GM21529 (cell line): Measurements from ENCODE around the gene APBA2.
"Not testable (repeated sequence)": the region's sequence is repeated elsewhere in the genome, so short reads cannot be mapped to it uniquely, and the experiment has no call there.

ENCODE experiments used
- ATAC-seq: cut with Tn5 transposase; IDR thresholded peaks from one replicate; pipeline ENCODE4 v1.9.1; 2021; ENCODE audit not compliant: unreplicated experiment

The APBA2 gene

DNA sequence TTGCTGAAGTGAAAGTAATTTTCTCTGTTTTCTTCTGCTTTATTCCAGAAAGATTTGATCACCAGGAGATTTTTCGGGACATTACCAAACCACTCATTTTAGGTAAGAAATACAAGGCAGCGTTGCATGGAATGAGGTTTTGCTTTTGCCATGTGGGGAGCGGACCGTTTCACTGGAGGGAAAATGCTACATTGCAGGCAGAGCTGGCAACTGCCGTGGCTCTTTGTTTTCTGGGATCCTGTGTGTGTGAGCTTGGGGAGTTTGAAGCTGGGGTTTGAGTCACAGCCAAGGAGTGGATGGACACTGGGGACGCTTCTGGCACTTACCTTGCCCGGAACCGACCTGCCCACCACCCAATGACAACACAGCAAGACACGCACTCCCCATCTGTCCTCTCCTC is 109.9 kb downstream of the APBA2 start:
- no peak for ATAC-seq

DNA sequence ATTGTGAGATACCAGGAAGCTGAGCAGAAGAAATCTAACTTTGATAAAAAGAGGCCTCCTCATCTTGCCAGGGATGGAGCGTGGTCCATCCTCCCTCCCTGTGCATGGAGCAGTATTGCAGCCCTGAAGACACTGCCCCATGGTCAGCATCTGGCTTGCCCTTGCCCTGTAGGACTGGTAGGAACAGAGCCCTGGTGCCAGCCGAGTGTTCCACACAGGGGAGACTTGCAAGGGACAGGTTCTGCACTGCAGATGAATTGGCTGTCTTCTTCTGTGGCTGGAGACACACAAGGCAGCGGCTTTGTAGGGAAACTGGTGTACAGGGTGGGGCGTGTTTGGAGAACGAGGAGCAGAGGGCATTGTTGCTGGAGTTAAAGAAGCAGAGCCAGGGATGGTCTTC is 110.5 kb downstream of the APBA2 start:
- ATAC-seq: no peak

DNA sequence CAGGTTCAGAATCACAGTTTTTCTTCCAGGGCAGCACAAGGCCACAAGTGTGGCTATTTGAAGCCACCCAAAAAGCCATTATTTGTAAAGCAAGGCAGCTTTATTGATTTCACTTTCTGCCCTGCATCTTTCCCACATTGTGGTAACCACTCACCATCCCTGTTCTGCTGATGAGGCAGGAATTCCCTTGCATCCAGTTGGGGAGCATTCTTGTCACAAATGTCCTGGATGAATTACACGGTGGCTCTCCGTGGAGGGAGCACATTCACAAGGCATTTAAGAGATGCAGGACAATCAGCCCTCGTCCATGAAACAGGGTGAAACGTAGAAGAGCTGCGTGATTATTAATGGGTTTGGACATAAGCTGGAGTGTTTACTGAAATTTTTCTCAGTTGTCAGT is 111.2 kb downstream of the APBA2 start:
- no peak for ATAC-seq

DNA sequence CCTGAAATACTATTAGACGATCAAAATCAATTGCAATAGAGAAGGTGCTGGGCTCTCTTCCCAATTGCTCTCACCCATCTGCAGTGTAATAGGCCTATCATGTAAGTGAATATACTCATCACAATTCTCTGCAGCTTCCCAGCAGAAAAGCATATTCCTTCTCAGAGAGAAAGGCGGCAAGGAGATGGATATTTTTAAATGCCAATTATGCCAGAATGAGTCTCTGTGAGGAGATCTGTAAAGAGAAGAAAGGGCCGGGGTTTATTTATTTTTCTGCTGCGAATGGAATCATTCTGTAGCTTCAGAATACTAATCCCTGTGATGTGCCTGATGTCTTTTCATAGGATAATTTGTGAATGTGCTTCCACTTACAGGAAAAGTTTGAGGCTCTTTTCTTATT is 112.0 kb downstream of the APBA2 start:
- no peak for ATAC-seq

DNA sequence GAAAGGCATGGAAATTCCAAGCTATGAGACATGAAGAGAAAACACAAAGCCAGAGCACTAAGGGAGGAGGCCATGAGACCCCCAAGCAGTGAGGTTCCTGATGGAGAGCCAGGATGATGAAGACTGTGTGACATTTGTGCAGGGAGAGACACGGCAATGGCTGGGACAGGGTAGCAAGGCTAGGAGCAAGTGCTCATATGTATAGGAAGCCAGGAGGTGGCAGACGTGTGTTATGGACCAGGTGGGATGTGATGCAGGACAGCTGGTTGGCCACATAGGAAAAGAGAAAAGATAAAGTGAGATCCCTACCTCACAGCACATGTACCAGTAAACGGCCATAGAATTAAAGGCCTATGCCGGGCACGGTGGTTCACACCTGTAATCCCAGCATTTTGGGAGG is 112.7 kb downstream of the APBA2 start:
- ATAC-seq: no peak

DNA sequence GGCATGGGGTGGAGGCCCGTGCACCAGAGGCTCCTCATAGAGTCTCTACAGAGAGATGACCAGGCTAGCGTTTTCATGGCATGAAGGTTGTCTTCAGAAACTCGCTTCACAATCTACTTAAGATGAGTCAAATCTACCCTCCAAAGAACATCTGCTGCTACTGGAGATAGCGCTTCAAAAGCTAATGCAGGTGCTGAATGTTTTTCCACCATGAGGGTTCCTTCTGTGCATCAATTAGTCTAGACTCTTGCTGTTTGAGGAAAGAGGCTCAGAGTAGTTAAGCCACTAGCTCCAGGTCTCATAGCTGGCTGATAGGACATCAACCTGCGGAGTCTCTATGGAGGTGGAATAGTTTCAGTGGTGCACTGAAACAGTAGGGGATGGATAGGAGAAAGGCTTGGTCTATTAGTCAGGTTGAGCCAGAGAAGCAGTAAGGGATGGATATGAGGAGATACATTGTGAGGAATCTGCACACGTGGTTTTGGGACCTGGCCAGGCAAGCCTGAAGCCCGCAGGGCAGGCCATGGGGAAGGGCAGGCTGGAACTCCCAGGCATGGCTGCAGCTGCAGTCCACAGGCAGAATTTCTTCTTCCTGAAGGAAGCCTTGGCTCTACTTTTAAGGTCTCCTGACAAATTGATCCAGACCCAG is 117.5 kb downstream of the APBA2 start:
- ATAC-seq: no peak

DNA sequence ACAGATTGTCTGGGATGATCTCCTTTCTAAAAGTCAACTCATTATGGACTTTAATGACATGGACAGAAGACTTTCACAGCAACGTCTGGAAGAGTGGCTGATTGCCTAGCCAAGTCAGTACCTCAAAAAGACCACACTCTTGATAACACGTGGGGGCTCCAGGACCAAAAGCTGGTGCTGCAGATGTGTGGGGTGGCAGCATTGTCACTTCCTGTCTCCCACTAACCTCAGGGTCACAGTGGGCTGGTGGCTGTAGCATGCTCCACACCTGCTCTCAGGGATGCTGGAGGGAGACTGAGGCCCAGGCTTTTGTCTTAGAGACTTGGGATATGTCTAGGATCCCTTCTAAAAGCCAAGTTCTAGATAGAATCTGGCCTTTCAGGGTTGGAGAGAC is 118.1 kb downstream of the APBA2 start:
- no peak for ATAC-seq

DNA sequence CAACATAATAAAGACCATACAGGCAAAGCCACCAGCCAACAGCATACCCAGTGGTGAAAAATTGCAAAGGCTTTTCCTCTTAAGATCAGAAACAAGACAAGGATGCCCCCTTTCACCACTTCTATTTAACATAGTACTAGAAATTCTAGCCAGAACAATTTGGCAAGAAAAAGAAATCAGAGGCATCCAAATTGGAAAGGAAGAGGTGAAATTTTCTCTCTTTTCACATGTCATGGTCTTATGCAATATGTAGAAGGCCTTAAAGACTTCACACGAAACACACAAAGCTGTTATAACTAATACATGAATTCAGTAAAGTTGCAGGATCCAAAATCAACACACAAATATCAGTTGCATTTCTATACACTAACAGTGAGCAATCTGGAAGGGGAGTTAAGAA is 120.2 kb downstream of the APBA2 start:
- ATAC-seq: no peak

DNA sequence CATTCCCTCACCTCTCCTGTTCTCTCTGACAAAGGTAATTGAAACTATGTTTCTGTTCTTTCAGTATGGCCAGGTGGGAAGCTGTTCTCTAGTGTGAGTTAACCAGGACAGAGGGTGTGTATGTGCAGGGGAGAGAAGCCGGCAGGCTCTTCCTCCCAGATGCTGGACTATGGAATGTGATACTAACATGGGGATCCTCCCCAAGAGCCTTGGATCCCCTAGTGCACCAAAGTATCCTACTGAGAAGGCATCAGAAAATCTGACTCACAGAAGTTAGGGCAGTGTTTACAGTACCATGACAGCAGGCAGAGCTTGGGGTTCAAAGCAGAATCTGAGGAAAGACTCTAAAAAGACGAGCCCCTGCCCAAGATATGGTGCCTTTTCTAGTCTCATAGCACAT is 123.1 kb downstream of the APBA2 start:
- ATAC-seq: no peak

DNA sequence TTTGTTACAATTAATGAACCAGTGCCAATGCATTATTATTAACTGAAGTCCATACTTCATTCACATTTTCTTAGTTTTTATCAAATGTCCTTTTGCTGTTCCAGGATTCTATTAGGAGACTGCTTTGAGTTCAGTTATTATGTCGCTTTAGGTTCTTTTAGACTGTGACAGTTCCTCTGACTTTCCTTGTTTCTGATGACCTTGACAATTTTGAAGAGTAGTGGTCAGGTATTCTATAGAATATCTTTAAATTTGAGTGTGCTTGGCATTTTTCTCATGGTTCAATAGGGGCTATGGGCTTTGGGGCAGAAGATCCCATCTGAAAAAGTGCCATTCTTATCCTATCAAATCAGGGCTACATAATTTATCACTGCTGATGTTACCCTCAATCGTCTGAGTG is 126.3 kb downstream of the APBA2 start:
- no peak for ATAC-seq

DNA sequence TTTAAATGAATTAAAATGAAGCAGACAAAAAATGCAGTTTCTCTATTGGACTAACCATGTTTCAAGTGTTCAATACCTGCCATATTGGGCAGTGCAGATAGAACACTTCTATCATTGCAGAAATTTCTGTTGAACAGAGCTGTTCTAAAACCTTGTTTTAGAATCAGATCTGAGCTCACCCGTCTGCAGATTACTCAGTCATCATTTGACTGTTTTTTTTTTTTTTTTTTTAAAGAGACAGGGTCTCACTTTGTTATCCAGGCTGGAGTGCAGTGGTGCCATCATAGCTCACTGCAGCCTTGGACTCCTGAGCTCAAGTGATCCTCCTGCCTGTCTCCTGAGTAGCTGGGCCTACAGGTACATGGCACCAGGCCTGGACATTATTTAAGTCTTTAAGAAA is 128.7 kb downstream of the APBA2 start:
- ATAC-seq: no peak

DNA sequence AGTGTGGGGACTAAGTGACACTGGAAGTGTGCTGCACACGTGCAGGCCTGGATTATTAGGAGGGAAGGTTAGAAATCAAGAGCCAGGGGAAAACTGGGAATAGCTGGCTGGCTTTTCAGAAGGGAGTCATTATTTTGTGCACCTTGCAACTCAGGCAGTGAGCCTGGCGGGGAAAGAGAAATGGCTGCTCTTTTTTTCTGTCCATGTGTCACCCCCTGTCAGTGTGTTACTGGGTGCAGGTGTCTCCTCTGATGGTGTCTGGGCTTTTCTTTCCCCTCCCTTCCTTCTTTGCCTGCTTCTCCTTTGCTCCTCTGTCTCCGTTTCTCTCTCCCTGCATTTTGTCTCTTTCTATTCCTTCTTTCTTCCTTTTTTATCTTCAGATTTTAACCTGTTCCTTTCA is 130.7 kb downstream of the APBA2 start:
- ATAC-seq: no peak

DNA sequence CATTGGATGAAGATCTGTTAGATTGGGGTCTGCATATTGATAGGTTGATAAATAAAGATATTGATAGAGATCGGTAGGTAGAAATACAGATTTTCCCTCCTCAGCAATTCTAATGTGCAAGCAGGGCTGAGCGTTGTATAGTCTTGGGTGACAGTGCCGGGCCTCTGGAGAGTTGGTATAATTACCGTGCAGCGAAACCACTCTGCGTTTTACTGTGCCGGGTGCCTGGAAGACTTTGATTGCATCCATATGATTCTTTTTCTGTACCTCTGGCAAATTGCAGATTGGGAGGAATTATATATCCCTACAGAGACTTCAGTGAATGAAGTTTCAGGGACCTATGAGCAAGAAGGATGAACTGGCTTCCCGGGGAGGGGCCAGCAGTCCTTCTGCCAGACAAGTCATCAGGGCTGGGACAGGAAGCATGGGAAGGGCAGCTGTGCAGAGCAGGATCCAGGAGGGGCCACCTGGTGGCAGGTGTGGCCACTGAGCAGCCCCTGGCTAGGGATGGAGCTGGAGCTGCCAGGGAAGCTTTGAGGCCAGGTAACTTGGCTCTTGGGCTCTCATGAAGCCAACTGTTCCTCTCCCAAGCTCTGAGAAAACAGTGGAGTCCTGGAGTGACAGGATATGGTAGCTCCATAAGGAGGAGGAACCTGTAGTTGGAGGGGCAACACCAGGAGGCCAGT is 132.5 kb downstream of the APBA2 start:
- ATAC-seq: no peak

DNA sequence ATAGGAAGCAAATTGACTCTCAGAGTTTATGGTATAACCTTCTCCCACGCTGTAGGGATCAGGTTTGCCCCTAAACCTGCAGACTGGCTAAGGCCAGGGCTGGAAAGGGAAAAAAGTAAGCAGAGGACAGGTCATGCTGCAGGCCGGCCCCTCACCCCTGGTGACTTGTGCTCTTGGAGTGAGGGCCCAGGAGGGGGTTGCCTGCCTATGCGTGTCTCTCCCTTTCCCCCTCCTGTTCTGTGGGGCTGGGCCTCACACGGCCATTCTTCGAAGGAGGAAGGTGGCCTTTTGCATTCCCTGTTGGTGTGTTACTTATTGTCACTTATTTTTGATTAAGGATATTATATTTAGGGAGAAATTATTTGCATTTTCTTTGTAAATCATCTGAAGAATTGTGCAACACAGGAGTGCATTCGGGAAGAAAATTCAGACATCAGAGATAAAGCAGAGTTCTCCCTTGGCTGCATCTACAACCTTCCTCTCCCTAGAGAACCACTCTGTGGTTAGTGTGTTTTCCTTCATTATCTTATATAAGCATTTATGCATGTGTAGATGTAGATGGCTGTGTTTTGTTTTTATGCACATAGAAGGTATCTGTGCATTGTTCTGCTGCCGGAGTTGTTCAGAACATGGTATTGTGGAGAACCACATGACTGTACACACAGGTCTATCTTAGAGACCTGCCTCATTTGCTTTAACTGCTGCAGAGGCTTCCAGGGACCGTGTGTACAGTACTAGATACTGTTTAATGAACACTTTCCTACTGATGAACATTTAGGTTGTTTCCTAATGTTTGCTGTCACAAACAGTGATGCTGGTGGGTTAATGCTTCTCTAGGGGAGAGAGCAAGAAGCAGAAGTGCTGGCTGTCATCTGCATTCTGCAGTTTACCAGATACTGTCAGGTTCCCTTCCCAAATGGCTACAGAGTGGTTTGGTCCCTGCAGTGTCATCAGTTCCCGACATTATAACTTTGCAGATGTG is 133.5 kb downstream of the APBA2 start:
- ATAC-seq: no peak

DNA sequence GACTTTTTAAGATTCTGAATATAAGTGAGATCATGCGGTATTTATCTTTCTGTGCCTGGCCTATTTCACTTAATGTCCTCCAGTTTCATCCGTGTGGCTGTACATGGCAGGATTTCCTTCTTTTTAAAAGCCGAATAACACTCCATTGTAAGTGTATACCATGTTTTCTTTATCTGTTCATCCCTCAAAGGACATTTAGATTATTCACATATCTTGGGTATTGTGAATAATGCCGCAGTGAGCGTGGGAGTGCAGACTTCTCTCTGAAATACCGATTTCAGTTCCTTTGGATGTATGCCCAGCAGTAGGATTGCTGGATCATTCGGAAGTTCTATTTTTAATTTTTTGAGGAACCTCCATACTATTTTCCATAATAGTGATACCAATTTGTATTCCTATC is 136.1 kb downstream of the APBA2 start:
- no peak for ATAC-seq

DNA sequence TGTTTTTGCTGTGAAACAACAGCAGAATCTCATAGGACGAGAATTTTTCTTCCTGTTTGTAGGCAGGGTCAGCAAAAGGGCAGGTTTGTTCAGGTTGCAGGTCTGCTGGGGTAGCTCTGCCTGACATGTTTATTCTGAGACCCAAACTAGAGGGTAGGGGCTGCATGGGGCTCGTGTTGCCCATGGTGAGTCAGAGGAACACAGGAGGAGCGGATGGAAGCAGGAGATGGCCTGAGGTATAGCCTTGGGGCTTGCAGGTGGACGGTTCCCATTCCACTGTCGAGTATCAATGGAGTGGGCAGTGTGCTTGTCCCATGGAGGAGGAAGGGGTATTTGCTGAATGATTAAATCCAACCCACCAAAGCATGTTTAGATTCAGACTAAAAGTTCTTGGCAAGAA is 138.9 kb downstream of the APBA2 start:
- ATAC-seq: no peak

DNA sequence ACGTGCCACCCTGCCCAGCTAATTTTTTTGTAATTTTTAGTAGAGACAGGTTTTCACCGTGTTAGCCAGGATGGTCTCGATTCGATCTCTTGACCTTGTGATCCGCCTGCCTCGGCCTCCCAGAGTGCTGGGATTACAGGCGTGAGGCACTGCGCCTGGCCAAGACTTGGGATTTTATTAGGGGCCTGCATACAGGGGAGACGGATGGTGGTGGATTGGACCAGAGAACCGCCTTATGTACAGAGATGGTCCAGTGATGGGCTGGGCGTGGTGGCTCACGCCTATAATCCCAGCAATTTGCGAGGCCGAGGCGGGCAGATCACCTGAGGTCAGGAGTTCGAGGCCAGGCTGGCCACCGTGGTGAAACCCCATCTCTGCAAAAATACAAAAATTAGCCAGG is 139.6 kb downstream of the APBA2 start:
- not testable (repeated sequence) for ATAC-seq

DNA sequence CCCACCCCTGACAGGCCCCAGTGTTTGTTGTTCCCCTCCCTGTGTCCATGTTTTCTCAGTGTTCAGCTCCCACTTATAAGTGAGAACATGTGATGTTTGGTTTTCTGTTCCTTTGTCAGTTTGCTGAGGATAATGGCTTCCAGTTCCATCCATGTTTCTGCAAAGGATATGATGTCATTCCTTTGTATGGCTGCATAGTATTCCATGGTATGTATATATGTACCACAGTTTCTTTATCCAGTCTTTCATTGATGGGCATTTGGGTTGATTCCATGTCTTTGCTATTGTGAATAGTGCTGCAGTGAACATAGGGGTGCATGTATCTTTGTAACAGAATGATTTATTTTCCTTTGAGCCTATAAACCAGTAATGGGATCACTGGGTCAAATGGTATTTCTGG is 142.4 kb downstream of the APBA2 start:
- not testable (repeated sequence) for ATAC-seq

DNA sequence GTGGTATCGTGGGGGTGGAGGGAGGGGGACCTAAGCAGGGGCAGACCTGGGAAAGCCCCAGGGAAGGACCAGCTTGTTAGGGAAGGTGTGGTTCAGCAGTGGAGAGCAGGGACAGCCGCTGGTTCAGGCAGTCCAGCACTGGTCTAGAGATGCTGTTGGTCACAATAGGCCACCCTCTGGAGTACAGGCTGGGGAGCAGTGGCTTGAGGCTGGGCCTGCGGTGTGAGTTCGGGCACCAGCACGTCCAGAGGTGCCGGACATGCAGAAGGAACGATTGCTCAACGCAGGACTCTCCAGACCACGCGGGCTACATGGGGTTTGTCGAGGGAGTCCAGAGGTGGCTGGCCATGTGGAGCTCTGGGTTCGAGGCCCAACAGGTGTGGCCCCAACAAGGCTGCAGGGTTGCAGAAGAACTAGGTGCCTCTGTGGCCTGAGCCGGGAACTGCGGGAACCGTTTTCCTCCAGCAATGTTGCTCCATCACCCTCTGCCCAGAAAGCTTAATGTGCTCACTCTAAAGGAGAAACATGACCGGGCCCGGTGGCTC is 143.9 kb downstream of the APBA2 start:
- no peak for ATAC-seq

DNA sequence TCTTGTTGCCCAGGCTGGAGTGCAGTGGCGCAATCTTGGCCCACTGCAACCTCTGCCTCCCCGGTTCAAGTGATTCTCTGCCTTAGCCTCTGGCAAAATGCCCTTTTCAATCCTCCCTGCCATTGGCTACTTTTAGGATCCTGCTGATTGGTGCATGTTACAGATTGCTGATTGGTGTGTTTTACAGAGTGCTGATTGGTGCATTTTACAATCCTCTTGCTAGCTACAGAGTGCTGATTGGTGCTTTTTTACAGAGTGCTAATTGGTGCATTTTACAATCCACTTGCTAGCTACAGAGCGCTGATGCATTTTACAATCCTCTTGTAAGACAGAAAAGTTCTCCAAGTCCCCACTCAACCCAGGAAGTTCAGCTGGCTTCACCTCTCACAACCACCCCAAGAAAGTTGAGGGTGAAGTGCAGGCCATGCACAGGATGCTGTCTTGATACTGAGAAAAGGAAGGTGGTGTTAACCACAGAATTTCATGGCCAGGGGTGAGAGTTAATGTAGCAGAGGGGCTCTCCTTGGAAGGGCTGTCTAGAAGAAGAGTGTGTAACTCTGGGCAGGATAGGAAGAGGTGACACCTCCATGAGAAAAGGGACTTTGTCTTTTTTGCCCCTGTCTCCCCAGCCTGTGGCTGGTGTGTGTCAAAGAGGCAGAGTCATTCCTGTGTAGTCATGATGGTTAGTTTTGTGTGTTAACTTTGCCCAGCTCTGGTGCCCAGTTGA is 145.9 kb downstream of the APBA2 start:
- no peak for ATAC-seq

DNA sequence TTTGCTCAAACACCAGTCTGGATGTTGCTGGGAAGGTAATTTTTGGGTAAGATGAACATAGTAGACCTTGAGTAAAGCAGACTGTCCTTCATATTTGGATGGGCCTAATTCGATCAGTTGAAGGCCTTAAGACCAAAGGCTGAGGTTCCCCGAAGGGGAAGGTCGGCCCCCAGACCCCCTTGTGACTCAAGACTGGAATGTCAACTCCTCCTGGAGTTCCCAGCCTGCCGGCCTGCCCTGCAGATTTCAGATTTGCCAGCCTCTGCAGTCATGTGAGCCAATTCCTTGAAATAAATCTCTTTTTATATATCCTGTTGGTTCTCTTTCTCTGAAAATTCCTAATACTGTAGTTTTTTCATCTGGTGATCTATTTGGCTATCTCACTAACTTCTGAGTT is 146.5 kb downstream of the APBA2 start:
- no peak for ATAC-seq
